ENCODE data around the gene KANK2.
"Not testable (repeated sequence)": the region's sequence is repeated elsewhere in the genome, so short reads cannot be mapped to it uniquely, and the experiment has no call there.

Gene KANK2

GRCh38 chr19:11137542-11138384, 59.6 kb downstream of the KANK2 start:
- peak; percentile 79 for DNase-seq

GRCh38 chr19:11136400-11137101, 60.8 kb downstream of the KANK2 start:
- no peak for DNase-seq

GRCh38 chr19:11131471-11131870, 65.9 kb downstream of the KANK2 start:
- DNase-seq, result no peak

- DNase-seq, result no peak
These were observed 66.4 kb downstream of the KANK2 start for GRCh38 chr19:11130824-11131455.

GRCh38 chr19:11127905-11128304, 69.4 kb downstream of the KANK2 start:
- no peak for DNase-seq

GRCh38 chr19:11125994-11126685, 71.2 kb downstream of the KANK2 start:
- DNase-seq, result peak; percentile 58

- DNase-seq, result not testable (repeated sequence)
These were observed 73.2 kb downstream of the KANK2 start for GRCh38 chr19:11124157-11124556.

- no peak for DNase-seq
These were observed 74.2 kb downstream of the KANK2 start for GRCh38 chr19:11123114-11123513.

GRCh38 chr19:11121963-11122362, 75.4 kb downstream of the KANK2 start:
- DNase-seq, result not testable (repeated sequence)

- DNase-seq, result no peak
These were observed 80.8 kb downstream of the KANK2 start for GRCh38 chr19:11116507-11116906.

- DNase-seq, result no peak
These were observed 81.4 kb downstream of the KANK2 start for GRCh38 chr19:11115895-11116446.

- DNase-seq, result no peak
These were observed 82.3 kb downstream of the KANK2 start for GRCh38 chr19:11115042-11115441.
